Measurements from ENCODE around the gene ASTN2.

The ASTN2 gene

DNA sequence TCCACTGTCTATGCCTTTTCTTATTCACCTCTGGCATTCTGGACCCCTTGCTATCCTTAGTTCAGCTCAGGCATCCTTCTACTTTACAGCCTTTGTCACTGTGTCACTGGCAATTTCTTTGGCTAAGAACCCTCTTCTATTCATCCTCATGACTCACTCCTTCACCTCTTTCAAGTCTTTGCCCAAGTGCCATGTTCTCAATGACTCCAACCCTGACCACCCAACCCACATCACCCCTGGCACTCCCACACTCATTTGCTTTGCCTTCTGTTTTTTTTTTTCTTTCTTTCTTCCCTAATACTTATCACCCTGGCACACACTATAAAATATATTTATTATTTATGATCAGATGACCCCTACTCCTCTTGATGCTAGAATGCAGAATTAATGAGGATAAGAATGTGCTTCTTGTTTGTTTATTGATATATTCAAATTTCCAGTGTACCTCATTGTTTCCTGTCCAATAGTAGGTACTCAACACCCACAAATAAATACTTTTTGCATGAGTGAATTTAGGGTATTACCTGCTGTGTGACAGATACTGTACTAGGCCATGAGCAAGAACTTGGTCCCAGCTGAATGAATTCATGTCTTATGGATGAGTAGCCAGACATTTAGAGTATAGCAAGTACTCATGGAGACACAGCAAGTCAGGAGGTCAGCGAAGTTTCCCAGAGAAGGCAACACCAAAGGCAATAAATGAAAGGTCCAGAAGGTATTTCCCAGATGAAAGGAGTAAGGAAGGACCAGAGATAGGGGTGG, 1025.1 kb downstream of the ASTN2 start:
- no peak for DNase-seq

DNA sequence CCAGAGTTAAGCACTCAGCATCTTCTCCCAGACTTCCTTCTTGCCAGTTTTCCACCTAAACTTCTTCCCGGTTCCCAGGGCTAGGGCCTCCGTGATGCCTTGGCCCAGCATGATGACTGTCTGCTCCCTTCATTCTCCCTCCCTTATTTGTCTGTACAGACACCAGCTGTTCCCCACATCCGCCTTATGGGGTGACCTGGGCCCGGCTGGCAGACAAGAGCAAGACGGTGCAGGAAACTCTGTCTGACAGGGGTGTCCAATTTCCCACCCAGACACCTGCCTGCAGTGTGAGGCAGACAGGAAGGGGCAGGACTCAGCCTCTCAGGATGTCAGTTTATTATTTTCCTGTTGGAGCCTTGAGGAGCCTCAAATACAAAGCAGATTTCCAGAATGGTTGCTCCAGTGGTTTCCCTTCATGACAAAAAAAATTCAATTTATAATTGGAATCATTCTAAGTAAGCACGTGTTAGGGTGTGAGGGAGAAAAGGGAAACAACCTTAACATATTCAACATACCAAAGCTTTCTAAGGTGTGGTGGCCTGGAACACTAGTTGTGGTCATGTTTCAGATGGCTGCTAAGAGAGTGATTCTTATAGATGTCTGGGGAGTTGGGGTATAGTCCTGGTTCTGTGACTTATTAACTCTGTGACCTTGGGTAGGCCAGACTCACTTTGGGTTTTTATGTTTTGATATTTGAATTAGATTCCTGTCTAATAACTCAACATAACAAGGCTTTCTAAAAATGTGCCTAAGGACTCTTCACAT, 1026.7 kb downstream of the ASTN2 start:
- DNase-seq: no peak

DNA sequence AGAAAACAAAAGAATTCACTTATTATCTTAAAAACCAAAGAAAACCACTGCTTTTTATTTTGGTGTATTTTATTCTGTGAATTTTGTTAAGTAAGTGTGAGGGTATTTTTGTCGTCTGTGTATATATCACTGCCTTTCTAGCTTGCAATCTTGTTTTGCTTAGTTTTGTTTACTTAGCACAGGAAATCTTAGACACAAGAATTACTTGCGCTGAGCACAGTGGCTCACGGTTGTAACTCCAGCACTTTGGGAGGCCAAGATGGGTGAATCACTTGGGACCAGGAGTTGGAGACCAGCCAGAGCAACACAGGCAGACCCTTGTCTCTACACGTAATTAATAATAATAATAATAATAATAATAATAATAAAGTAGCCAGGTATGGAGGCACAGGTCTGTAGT, 1030.9 kb downstream of the ASTN2 start:
- no peak for DNase-seq

- no peak for DNase-seq
These were observed 1031.7 kb downstream of the ASTN2 start for GRCh38 chr9:116383133-116383532.

GRCh38 chr9:116382053-116382452, 1032.8 kb downstream of the ASTN2 start:
- DNase-seq: no peak

GRCh38 chr9:116381350-116381749, 1033.5 kb downstream of the ASTN2 start:
- no peak for DNase-seq

GRCh38 chr9:116380496-116380995, 1034.3 kb downstream of the ASTN2 start:
- no peak for DNase-seq

GRCh38 chr9:116379821-116380220, 1035.0 kb downstream of the ASTN2 start:
- DNase-seq: no peak

GRCh38 chr9:116378873-116379272, 1036.0 kb downstream of the ASTN2 start:
- no peak for DNase-seq

DNA sequence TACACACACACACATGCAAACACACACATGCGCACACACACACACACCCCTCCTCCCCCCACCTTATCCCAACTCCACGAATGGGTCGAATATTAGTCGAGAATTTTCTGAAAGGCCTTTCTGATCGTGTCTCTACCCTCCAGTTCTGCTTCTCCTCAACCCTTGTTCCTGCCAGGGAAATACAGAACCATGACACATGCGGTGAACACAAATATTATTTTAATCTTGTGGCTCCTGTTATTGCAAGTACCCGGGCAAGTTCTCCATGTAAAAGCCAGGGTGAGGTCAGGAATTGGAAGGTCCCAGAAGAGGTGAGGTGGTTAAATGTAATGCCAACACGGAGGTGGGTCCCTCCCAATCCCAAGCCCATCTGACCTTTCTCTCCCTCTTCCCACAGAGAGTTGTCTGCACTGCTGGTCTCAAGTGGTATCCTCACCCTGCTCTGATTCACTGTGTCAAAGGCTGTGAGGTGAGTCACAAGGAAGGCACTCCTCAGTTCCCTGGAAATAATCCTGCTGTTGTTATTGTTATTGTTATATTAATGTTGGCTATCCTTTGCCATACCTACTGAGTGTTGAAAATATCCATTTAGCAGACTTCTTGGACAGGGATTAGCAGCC, 1037.6 kb downstream of the ASTN2 start:
- no peak for DNase-seq

Measured in NCI-H2029 treated with DMSO at 0.1 percent for 48 hours (cell line).